H9 (cell line): ENCODE results near the gene MERTK. TPM values are rescaled to one million over a fixed set of nuclear protein-coding genes. Genes with fewer than 3 reads are reported as not detected.

Experiments
- DNase-seq: peaks from one replicate; pipeline ENCODE4 v3.0.0-alpha.2; 2017
- H2AFZ ChIP-seq: one replicate; pipeline ENCODE4 v1.6.1; 2013; ENCODE audit warnings: mild to moderate bottlenecking, low read length, control low read depth, moderate library complexity
- H2AK5ac ChIP-seq: 2 replicates; pipeline ENCODE4 v1.6.1; 2013; ENCODE audit warnings: low read length, control low read depth, mixed read lengths; ENCODE audit not compliant: insufficient read length
- H2BK120ac ChIP-seq: one replicate; pipeline ENCODE4 v1.6.1; 2013; ENCODE audit warnings: low read depth, mild to moderate bottlenecking, low read length, control low read depth, inconsistent platforms; ENCODE audit not compliant: poor library complexity, severe bottlenecking
- H2BK12ac ChIP-seq: 2 replicates; pipeline ENCODE4 v1.6.1; 2013; ENCODE audit warnings: low read length, control low read depth, mixed read lengths, low read depth; ENCODE audit not compliant: insufficient read length
- H2BK15ac ChIP-seq: 2 replicates; pipeline ENCODE4 v1.6.1; 2013; ENCODE audit warnings: low read depth, low read length, control low read depth
- H2BK20ac ChIP-seq: one replicate; pipeline ENCODE4 v1.6.1; 2013; ENCODE audit warnings: low read depth, mild to moderate bottlenecking, low read length, control low read depth, inconsistent platforms; ENCODE audit not compliant: poor library complexity, severe bottlenecking
- H2BK5ac ChIP-seq: 2 replicates; pipeline ENCODE4 v1.6.1; 2013; ENCODE audit warnings: low read length, control low read depth, mixed read lengths; ENCODE audit not compliant: insufficient read length
- H3K14ac ChIP-seq: 2 replicates; pipeline ENCODE4 v1.6.1; 2013; ENCODE audit warnings: low read length, control low read depth; ENCODE audit not compliant: insufficient read depth
- H3K18ac ChIP-seq: 2 replicates; pipeline ENCODE4 v1.6.1; 2013; ENCODE audit warnings: low read depth, mild to moderate bottlenecking, mixed read lengths, low read length, control low read depth; ENCODE audit not compliant: insufficient read length
- H3K23ac ChIP-seq: 2 replicates; pipeline ENCODE4 v1.6.1; 2013; ENCODE audit warnings: low read length, control low read depth, mixed read lengths, low read depth; ENCODE audit not compliant: insufficient read length
- H3K23me2 ChIP-seq: 2 replicates; pipeline ENCODE4 v1.6.1; 2013; ENCODE audit warnings: low read depth, mild to moderate bottlenecking, mixed read lengths, low read length, control low read depth; ENCODE audit not compliant: insufficient read length, poor library complexity, severe bottlenecking
- H3K27ac ChIP-seq: 2 replicates; pipeline ENCODE4 v1.5.1; 2013; ENCODE audit warnings: low read length, control low read depth, mixed read lengths, low read depth; ENCODE audit not compliant: insufficient read length
- H3K27me3 ChIP-seq: 2 replicates; pipeline ENCODE4 v1.6.1; 2013; ENCODE audit warnings: low read length, control low read depth, inconsistent platforms; ENCODE audit not compliant: insufficient read depth
- H3K4ac ChIP-seq: 2 replicates; pipeline ENCODE4 v1.6.1; 2013; ENCODE audit warnings: low read depth, mild to moderate bottlenecking, control low read depth, inconsistent platforms, low read length, moderate library complexity
- H3K4me1 ChIP-seq: 2 replicates; pipeline ENCODE4 v1.6.1; 2013; ENCODE audit warnings: low read length, control low read depth, inconsistent platforms; ENCODE audit not compliant: insufficient read depth
- H3K4me2 ChIP-seq: 2 replicates; pipeline ENCODE4 v1.6.1; 2013; ENCODE audit warnings: low read length, control low read depth, mixed read lengths; ENCODE audit not compliant: insufficient read length, insufficient read depth
- H3K56ac ChIP-seq: 2 replicates; pipeline ENCODE4 v1.6.1; 2013; ENCODE audit warnings: low read depth, mild to moderate bottlenecking, mixed read lengths, low read length, control low read depth; ENCODE audit not compliant: insufficient read length
- H3K79me1 ChIP-seq: 2 replicates; pipeline ENCODE4 v1.6.1; 2013; ENCODE audit warnings: low read depth, mild to moderate bottlenecking, moderate library complexity, low read length, control low read depth, inconsistent platforms; ENCODE audit not compliant: insufficient read depth, poor library complexity, severe bottlenecking
- H3K79me2 ChIP-seq: 2 replicates; pipeline ENCODE4 v1.6.1; 2013; ENCODE audit warnings: low read length, control low read depth, inconsistent platforms; ENCODE audit not compliant: insufficient read depth
- H3K9ac ChIP-seq: 2 replicates; pipeline ENCODE4 v1.6.1; 2013; ENCODE audit warnings: low read length, control low read depth, mixed read lengths; ENCODE audit not compliant: insufficient read length; ENCODE audit errors: extremely low read depth
- H3K9me3 ChIP-seq: one replicate; pipeline ENCODE4 v1.6.1; 2013; ENCODE audit warnings: low read depth, low read length, inconsistent platforms; ENCODE audit not compliant: control insufficient read depth
- H3T11ph ChIP-seq: one replicate; pipeline ENCODE4 v1.6.1; 2013; ENCODE audit warnings: mild to moderate bottlenecking, low read length, control low read depth, inconsistent platforms
- H4K20me1 ChIP-seq: one replicate; pipeline ENCODE4 v1.6.1; 2013; ENCODE audit not compliant: control insufficient read depth, insufficient read length, insufficient read depth
- H4K5ac ChIP-seq: 2 replicates; pipeline ENCODE4 v1.6.1; 2013; ENCODE audit warnings: low read depth, mild to moderate bottlenecking, mixed read lengths, low read length, control low read depth; ENCODE audit not compliant: insufficient read length
- H4K8ac ChIP-seq: replicated peaks from 2 replicates; pipeline ENCODE4 v1.6.1; 2013; ENCODE audit warnings: low read length, control low read depth, mixed read lengths, low read depth; ENCODE audit not compliant: insufficient read length
- H4K91ac ChIP-seq: 2 replicates; pipeline ENCODE4 v1.6.1; 2013; ENCODE audit warnings: low read depth, mild to moderate bottlenecking, moderate library complexity, mixed read lengths, low read length, control low read depth; ENCODE audit not compliant: insufficient read length
- H3K27ac Mint-ChIP-seq, 3 experiments: 2 replicates in 2 of 3; 3 replicates in 1 of 3; pipeline ENCODE4 v1.8.0; 2020 to 2021; ENCODE audit warnings: mixed read lengths in 3 of 3, mild to moderate bottlenecking in 1 of 3, moderate library complexity in 1 of 3
- H3K27me3 Mint-ChIP-seq: 2 replicates; pipeline ENCODE4 v1.8.0; 2021; ENCODE audit warnings: low read depth, mild to moderate bottlenecking, moderate library complexity, mixed read lengths
- H3K36me3 Mint-ChIP-seq, 3 experiments: 2 replicates in 2 of 3; 3 replicates in 1 of 3; pipeline ENCODE4 v1.8.0; 2020 to 2021; ENCODE audit warnings: low read depth in 3 of 3, mixed read lengths in 3 of 3; ENCODE audit not compliant: insufficient read depth in 1 of 3
- H3K4me1 Mint-ChIP-seq, 2 experiments: 2 replicates each; pipeline ENCODE4 v1.8.0; 2020; ENCODE audit warnings: mixed read lengths in 2 of 2
- H3K4me3 Mint-ChIP-seq, 2 experiments: 2 replicates in 1 of 2; 3 replicates in 1 of 2; pipeline ENCODE4 v1.8.0; 2020 to 2021; ENCODE audit warnings: mild to moderate bottlenecking in 2 of 2, mixed read lengths in 2 of 2, moderate library complexity in 1 of 2
- H3K9me3 Mint-ChIP-seq, 2 experiments: 2 replicates in 1 of 2; 3 replicates in 1 of 2; pipeline ENCODE4 v1.8.0; 2020; ENCODE audit warnings: mild to moderate bottlenecking in 2 of 2, mixed read lengths in 2 of 2, moderate library complexity in 1 of 2
- WGBS: extraction: QIAGEN DNeasy Blood & Tissue Kit; methylation state at CpG from one replicate; pipeline ENCODE4 v1.1.7; 2013; ENCODE audit warnings: missing lambda C conversion rate, low lambda C conversion rate, mixed read lengths; ENCODE audit not compliant: insufficient read length; ENCODE audit errors: extremely low coverage; 5-methylcytosine and 5-hydroxymethylcytosine counted together
- total RNA-seq: library from RNA; stranded (reverse); gene quantifications from 2 replicates; pipeline ENCODE4 v1.2.1, GENCODE V29; 2021
- TF ChIP-seq, protein P1 (sequence below): fragments of 200-600 bp; sonication (generic); conservative IDR thresholded peaks from 3 replicates; pipeline ENCODE4 v1.8.0; 2021; ENCODE audit warnings: antibody characterized with exemption, mild to moderate bottlenecking

Gene MERTK
- total RNA-seq, 1 experiment from 2014 or later: 4.8 TPM

DNA sequence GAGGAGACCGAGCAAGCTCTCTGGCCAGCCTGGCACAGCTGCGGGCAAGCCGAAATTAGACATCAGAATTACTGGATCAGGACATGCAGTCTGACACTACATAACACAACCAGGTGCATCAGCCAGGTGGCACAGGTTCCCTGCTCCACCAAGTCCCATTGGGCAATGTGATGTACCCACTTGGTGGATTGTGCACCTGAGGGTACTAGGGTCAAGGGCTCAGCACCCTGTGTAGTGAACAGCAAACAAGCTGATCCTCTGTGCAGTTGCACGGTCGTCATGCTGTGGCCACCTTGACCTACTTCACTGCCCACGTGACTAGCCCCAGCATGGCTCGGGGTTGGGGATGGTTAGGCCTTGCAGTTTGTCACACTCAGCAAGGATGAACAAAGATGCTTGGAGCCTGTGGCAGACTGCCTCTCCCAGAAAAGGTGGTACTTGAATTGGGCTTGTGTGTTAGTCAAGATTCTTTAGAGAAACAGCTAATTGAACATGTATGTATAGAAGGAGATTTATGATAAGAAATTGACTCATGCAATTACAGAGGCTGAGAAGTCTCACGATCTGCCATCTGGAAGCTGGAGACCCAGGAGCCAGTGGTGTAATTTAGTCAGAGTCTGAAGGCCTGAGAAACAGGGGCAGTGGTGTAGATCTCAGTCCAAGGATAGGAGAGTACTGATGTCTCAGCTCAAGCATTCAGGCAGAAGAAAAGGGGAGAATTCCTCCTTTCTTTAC lies 85.2 kb downstream of the MERTK start:
- Histone ChIP-seq H3K14ac (no peak overlapping the region), H2AK5ac (no peak overlapping the region), H3K4me2 (no peak overlapping the region), H2BK20ac (no peak overlapping the region), H2AFZ (no peak overlapping the region), H3K79me2 (no peaks in the 10 kb centered on the region), H3K56ac (no peak overlapping the region), H4K5ac (no peak overlapping the region), H3K23ac (no peak overlapping the region), H3K4me1 (no peaks in the 10 kb centered on the region), H4K91ac (no peak overlapping the region), H3K27me3 (no peaks in the 10 kb centered on the region), H2BK120ac (no peak overlapping the region), H4K20me1 (no peaks in the 10 kb centered on the region), H3K18ac (no peak overlapping the region), H3K27ac (no peak overlapping the region), H2BK5ac (no peak overlapping the region), H4K8ac (no peak overlapping the region), H3K79me1 (no peaks in the 10 kb centered on the region), H3K23me2 (no peaks in the 10 kb centered on the region), H3K4ac (no peak overlapping the region), H3T11ph (no peak overlapping the region), H2BK15ac (no peak overlapping the region), H3K9ac (no peak overlapping the region), H3K9me3 (no peaks in the 10 kb centered on the region), H2BK12ac (no peak overlapping the region)
- H3K4me3 Mint-ChIP-seq: no peak overlapping the region
- H3K27me3 Mint-ChIP-seq: no peaks in the 10 kb centered on the region; the same call in 1 of the 2 replicates
- H3K36me3 Mint-ChIP-seq: peaks cover 0 to 15% (median 0%) of the 10 kb centered on the region in 3 experiments; a peak in 3 of 7 replicates
- 0 out of 7 replicates have a peak overlapping the region, but pooled peaks of 1 of the 3 experiments have one; percentile 53 for H3K27ac Mint-ChIP-seq
- H3K4me1 Mint-ChIP-seq: peaks cover 12 to 15% of the 10 kb centered on the region in 2 experiments
- no peak for DNase-seq
- WGBS: no CpG with 5 or more reads among the region's 8 CpGs
- no peaks in the 10 kb centered on the region for H3K9me3 Mint-ChIP-seq
- TF ChIP-seq, protein P1, sequence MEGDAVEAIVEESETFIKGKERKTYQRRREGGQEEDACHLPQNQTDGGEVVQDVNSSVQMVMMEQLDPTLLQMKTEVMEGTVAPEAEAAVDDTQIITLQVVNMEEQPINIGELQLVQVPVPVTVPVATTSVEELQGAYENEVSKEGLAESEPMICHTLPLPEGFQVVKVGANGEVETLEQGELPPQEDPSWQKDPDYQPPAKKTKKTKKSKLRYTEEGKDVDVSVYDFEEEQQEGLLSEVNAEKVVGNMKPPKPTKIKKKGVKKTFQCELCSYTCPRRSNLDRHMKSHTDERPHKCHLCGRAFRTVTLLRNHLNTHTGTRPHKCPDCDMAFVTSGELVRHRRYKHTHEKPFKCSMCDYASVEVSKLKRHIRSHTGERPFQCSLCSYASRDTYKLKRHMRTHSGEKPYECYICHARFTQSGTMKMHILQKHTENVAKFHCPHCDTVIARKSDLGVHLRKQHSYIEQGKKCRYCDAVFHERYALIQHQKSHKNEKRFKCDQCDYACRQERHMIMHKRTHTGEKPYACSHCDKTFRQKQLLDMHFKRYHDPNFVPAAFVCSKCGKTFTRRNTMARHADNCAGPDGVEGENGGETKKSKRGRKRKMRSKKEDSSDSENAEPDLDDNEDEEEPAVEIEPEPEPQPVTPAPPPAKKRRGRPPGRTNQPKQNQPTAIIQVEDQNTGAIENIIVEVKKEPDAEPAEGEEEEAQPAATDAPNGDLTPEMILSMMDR: no peak
